GM12892 (cell line): ENCODE results near the gene BACH1.

Source experiments
- POLR2A ChIP-seq: IDR thresholded peaks from 2 replicates; pipeline ENCODE4 v1.6.1; 2011; ENCODE audit warnings: low read depth, low read length, control low read depth
- POLR2AphosphoS5 ChIP-seq: IDR thresholded peaks from 2 replicates; pipeline ENCODE4 v1.6.1; 2011; ENCODE audit warnings: low read depth, low read length, control low read depth

DNA sequence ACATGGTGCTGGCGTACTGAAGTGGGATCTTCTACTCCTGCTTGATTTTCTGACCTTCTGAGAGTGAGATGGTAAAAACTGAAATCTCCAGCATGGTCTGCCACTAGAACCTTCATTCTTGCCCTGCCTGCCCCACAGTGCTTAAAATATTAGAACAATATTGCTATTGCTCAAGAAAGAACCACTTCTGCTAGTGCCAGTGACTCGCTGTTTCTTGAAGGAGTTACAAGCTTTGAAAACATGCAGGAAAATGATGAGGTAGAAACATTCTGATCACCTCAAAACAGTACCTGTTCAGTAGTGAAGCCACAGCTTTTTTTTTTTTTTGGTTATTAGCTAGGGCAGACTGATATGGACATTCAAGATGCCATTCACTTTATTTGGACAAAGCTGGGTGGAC, 95.3 kb downstream of the BACH1 start:
- TF ChIP-seq POLR2A (no peak), POLR2AphosphoS5 (no peak)
